Vagina (tissue), 2 donors: ENCODE measurements around the gene CHPF.

Experiments used
- POLR2A ChIP-seq, 2 donors: fragments of 450-650 bp; IDR thresholded peaks; one replicate each; pipeline ENCODE4 v1.6.1; 2017; ENCODE audit warnings: antibody characterized with exemption in 2 of 2, mild to moderate bottlenecking in 2 of 2, moderate library complexity in 2 of 2
- POLR2AphosphoS5 ChIP-seq, 2 donors: sonication (generic); formaldehyde crosslinking; IDR thresholded peaks; one replicate each; pipeline ENCODE4 v1.9.0; 2017; ENCODE audit warnings: antibody characterized with exemption in 2 of 2, mild to moderate bottlenecking in 2 of 2, low read depth in 1 of 2; ENCODE audit not compliant: insufficient read depth in 1 of 2
- TF ChIP-seq, protein P1 (sequence below), 3 experiments: fragments of 450-650 bp in 2 of 3; fragments of 200-600 bp in 1 of 3; sonication (generic) in 1 of 3; IDR thresholded peaks; one replicate each; pipeline ENCODE4 v1.5.1; 2017 to 2019; ENCODE audit warnings: antibody characterized with exemption in 3 of 3, mild to moderate bottlenecking in 2 of 3, moderate library complexity in 2 of 3

DNA sequence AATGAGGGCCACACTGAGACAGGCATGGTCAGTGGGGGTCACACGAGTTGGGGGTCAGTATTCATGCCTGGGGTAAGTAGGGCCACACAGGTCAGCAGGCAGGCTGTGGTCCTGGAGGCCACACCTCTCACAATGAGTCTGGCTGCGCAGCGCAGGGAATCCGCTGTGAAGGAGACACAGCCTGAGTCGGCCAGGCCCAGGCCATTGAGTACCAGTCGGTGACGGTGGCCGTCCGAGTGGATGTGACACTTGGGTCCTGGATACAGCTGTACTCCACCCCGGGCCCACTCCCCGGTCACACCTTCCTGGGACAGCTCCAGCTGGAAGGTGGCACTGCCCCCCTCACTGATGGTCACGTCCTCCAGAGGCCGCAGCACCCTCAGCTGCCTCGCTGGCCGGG is 10.7 kb upstream of the CHPF start:
- TF ChIP-seq, protein P1, sequence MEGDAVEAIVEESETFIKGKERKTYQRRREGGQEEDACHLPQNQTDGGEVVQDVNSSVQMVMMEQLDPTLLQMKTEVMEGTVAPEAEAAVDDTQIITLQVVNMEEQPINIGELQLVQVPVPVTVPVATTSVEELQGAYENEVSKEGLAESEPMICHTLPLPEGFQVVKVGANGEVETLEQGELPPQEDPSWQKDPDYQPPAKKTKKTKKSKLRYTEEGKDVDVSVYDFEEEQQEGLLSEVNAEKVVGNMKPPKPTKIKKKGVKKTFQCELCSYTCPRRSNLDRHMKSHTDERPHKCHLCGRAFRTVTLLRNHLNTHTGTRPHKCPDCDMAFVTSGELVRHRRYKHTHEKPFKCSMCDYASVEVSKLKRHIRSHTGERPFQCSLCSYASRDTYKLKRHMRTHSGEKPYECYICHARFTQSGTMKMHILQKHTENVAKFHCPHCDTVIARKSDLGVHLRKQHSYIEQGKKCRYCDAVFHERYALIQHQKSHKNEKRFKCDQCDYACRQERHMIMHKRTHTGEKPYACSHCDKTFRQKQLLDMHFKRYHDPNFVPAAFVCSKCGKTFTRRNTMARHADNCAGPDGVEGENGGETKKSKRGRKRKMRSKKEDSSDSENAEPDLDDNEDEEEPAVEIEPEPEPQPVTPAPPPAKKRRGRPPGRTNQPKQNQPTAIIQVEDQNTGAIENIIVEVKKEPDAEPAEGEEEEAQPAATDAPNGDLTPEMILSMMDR (IDR thresholded peaks at IDR 0.05) = no peak
- TF ChIP-seq POLR2A (IDR thresholded peaks at IDR 0.05) (no peak), POLR2AphosphoS5 (IDR thresholded peaks at IDR 0.05; ENCODE audit: insufficient read depth in 1 of 2, low read depth in 1 of 2) (no peak)
